ENCODE data around the gene ZNF628.

DNA sequence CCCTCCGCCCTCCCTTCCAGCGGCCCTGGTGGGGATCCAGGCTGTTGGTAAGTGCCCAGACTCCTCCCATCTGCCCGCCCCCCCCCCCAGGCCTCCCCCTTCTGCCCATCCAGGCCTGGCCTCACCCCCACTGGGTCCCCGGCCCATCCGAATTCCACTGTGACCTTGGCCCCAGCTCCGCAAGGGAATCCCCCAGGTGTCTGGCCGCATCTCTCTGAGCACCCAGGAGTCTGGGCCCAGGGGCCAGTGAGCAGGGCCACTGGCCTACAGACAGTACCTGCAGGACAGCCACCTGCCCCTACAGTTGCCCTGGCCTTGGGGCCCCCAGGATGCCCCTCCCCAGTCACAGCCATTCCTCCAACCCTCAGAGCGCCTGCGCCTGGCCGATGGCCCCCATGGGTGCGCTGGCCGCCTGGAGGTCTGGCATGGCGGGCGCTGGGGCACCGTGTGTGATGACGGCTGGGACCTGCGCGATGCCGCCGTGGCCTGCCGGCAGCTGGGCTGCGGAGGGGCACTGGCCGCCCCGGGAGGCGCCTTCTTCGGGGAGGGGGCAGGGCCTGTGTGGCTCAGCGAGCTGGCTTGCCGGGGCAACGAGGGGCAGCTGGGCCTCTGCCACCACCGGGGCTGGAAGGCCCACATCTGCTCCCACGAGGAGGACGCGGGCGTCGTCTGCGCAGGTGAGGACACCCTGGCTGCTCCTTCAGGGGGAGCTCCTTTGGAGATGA lies 12.7 kb downstream of the ZNF628 start:
- no peak for TF ChIP-seq REST (IDR thresholded peaks at IDR 0.05; ENCODE audit: insufficient read depth in 1 of 2, low read depth in 2 of 2, low read length in 1 of 2)
- TF ChIP-seq, protein P1, sequence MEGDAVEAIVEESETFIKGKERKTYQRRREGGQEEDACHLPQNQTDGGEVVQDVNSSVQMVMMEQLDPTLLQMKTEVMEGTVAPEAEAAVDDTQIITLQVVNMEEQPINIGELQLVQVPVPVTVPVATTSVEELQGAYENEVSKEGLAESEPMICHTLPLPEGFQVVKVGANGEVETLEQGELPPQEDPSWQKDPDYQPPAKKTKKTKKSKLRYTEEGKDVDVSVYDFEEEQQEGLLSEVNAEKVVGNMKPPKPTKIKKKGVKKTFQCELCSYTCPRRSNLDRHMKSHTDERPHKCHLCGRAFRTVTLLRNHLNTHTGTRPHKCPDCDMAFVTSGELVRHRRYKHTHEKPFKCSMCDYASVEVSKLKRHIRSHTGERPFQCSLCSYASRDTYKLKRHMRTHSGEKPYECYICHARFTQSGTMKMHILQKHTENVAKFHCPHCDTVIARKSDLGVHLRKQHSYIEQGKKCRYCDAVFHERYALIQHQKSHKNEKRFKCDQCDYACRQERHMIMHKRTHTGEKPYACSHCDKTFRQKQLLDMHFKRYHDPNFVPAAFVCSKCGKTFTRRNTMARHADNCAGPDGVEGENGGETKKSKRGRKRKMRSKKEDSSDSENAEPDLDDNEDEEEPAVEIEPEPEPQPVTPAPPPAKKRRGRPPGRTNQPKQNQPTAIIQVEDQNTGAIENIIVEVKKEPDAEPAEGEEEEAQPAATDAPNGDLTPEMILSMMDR (IDR thresholded peaks at IDR 0.05), result no peak
